HG03135 (cell line): ENCODE measurements around the gene AGT.
"Not testable (repeated sequence)": the region's sequence is repeated elsewhere in the genome, so short reads cannot be mapped to it uniquely, and the experiment has no call there.

Experiments used
- ATAC-seq: cut with Tn5 transposase; IDR thresholded peaks from one replicate; pipeline ENCODE4 v1.9.1; 2021; ENCODE audit warnings: mild to moderate bottlenecking, moderate library complexity; ENCODE audit not compliant: unreplicated experiment

AGT gene

GRCh38 chr1:230745071-230745470 is 31.1 kb upstream of the AGT start:
- ATAC-seq, result no peak

GRCh38 chr1:230744382-230744781 is 30.5 kb upstream of the AGT start:
- no peak for ATAC-seq

- no peak for ATAC-seq
Measured at GRCh38 chr1:230743899-230744298, 30.0 kb upstream of the AGT start.

- ATAC-seq, result no peak
Measured at GRCh38 chr1:230739564-230740290, 25.8 kb upstream of the AGT start.

- no peak for ATAC-seq
Measured at GRCh38 chr1:230737622-230738262, 23.8 kb upstream of the AGT start.

GRCh38 chr1:230735447-230735846 is 21.5 kb upstream of the AGT start:
- ATAC-seq, result no peak

- no peak for ATAC-seq
Measured at GRCh38 chr1:230730977-230731376, 17.1 kb upstream of the AGT start.

- ATAC-seq, result no peak
Measured at GRCh38 chr1:230728710-230729392, 14.9 kb upstream of the AGT start.

- no peak for ATAC-seq
Measured at GRCh38 chr1:230725256-230726012, 11.5 kb upstream of the AGT start.

- not testable (repeated sequence) for ATAC-seq
Measured at GRCh38 chr1:230721849-230722522, 8.1 kb upstream of the AGT start.

GRCh38 chr1:230717251-230717650 is 3.3 kb upstream of the AGT start:
- ATAC-seq, result no peak

- not testable (repeated sequence) for ATAC-seq
Measured at GRCh38 chr1:230716453-230716852, 2.5 kb upstream of the AGT start.

GRCh38 chr1:230715510-230715909 is 1.6 kb upstream of the AGT start:
- ATAC-seq, result no peak

- no peak for ATAC-seq
Measured at GRCh38 chr1:230713547-230713914, 391 bp downstream of the AGT start.

GRCh38 chr1:230713138-230713537 is 784 bp downstream of the AGT start:
- no peak for ATAC-seq

GRCh38 chr1:230712470-230712942 is 1.4 kb downstream of the AGT start:
- no peak for ATAC-seq

- no peak for ATAC-seq
Measured at GRCh38 chr1:230711245-230711644, 2.7 kb downstream of the AGT start.

- ATAC-seq, result no peak
Measured at GRCh38 chr1:230710543-230710904, 3.4 kb downstream of the AGT start.

GRCh38 chr1:230709619-230710542 is 4.0 kb downstream of the AGT start:
- ATAC-seq, result no peak
